GM19099 (cell line): ENCODE measurements around the gene THOC6.

Source experiments
- POLR2A ChIP-seq: IDR thresholded peaks from 3 replicates; pipeline ENCODE4 v1.6.1; 2011; ENCODE audit warnings: low read depth; ENCODE audit not compliant: insufficient read length; ENCODE audit errors: extremely low read depth

Gene THOC6

DNA sequence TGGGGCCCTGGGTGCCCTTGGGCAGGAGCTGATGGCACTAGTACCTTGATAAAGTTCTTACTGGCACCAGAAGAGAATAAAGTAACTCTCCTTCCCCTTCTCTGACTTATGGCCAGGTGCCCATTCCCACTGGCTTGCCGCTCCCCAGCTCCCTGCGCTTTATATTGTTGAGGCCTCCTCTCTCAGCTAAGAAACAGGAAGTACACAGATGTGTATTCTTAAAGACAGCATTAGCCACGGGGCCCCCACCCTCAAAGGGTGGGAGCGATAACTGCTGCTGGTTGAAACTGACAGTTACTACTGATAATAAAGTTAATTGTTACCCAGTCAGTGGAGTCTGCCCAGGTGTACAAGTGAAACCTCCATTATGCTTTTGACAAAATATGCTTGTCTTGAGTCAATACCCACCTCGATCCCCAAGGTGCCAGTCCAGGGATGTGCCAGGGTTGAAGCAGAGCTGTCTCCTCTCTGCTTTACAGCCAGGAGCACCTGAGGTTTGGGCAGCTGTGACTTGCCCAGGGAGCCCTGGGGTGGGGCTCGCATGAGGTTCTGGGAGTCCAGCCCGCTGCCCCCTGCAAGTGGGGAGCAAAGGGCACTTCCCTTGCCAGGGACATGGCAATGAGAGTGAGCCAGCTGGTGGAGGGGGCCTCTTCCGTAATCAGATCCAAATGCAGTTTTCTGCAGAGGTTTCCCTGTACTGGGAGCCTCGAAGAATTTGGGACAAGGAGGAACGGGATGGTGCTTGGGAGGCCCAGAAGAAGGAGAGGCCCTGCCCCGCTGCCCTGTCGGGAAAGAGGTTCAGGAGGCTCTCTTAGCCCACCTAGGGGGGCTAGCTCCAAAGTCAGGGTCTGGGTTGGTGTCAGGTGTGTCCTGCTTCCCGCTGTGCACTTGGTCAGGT is 16.5 kb upstream of the THOC6 start:
- no peak for TF ChIP-seq POLR2A

DNA sequence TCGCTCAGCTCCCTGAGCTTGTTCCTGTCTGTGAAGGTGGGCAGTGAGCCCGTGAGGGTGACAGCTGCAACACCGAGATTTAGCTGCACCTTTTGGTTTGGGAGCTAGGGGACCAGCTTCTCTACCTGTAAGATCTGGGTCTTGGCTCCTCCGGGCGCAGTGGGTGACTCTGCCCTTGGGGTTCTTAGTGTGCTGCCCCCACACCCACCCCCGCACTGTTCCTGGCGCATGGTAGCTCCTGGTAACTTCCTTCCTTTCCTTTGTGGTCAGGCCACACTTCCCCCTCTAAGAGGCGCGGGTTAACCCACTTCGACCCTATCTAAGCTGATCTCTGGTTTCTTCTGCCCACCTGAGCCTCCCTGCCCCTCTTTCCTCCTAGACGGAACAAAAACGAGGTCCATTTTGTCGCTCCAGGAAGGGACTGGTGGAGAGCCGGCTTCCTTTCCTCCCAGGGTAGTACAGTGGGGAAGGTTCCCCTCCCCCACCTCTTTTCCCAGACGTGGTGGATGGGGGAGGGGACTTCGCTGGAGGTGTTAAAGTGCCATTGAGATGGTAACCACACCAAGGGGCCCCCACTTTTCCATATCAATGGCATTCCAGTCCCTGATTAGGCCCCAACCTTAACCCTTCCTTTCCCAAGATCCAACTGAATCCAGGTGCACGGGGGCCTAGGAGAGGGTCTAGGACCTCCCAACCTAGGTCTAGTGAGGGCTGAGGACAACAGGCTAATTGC is 15.7 kb upstream of the THOC6 start:
- TF ChIP-seq POLR2A, result no peak

DNA sequence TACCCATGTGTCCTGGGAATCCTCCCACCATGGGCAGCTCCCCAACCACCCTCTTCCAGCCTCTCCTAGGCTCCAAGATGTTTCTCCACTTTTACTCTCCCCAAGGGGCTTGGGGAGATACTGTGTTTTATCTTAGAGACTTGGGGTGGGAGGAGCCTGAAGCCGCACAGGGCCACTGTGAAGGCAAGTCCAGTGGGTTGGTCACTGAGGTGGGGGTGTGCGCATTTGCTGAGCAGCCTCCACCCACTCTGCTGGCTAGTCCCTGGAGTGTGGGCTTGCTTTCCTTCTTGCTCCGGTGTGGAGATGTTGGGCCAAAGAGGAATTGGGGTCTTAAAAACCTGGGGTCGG is 15.2 kb upstream of the THOC6 start:
- TF ChIP-seq POLR2A, result no peak

DNA sequence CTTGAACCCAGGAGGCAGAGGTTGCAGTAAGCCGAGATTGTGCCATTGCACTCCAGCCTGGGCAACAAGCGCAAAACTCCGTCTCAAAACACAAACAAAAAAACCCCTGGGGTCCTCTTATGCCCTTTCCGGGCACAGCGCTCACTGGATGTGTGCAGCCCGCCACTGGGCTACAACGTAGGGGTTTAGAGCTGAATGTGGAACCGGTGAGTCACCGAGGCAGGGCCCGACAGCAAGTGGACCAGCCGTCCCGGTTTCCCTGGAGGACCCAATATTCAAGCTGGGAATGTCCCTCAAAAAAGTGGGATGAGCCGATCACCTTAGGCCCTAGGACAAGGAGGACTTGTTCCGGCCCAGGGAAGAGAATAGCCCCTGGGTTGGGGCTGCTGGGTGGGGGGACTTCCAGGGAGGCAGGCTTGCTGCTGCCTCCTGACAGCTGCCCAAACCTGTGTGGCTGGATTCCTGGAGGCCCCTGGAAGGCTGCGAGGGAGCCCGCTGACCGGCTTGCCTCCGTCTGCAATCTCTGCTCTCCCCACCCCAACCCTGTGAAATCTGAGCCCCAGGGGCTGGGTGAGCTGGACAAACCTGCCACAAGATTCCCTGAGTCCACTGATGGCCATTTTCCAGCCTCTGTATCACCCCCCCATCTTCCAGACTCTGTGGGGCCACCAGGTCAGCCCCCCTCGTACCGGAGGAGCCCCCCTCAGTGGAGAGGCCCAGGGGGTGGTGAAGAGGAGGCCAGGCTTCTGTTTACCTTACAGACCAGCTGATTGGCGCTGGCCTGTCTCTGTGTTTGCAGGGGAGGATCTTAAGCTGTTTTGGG is 14.1 kb upstream of the THOC6 start:
- no peak for TF ChIP-seq POLR2A

DNA sequence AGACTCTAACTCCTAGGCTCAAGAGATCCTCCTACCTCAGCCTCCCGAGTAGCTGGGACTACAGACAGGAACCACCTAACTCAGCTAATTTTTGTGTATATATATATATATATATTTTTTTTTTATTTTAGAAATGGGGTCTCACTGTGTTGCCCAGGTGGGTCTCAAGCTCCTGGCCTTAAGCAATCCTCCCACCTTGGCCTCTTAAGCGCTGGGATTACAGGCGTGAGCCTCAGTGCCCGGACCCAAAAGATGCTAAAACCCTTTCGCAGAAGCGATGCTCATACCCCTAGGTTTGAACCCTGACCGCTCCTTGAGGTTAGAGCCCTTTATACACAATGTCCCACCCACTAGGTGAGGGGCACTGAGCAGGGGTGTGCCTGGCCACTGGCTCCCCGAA is 13.3 kb upstream of the THOC6 start:
- no peak for TF ChIP-seq POLR2A

DNA sequence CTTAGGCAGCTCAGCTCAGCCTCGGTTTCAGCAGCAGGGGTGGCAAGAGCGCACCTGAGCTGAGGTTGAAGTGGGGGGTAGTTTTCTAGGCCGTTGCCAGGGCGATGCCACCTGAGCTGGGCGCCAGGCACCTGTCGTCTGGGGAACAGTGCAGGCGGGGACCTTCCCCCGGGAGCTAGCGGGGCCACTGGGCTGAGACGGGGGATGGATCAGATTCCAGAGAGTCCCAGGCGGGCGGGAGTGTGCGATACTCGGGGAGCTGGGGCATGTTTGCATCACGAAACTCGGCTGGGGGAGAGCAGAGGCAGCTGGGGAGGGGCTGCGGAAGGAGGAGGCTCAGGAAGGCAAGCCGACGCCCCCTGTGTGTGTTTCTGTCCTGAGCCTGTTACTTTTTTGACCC is 11.6 kb upstream of the THOC6 start:
- TF ChIP-seq POLR2A, result no peak

DNA sequence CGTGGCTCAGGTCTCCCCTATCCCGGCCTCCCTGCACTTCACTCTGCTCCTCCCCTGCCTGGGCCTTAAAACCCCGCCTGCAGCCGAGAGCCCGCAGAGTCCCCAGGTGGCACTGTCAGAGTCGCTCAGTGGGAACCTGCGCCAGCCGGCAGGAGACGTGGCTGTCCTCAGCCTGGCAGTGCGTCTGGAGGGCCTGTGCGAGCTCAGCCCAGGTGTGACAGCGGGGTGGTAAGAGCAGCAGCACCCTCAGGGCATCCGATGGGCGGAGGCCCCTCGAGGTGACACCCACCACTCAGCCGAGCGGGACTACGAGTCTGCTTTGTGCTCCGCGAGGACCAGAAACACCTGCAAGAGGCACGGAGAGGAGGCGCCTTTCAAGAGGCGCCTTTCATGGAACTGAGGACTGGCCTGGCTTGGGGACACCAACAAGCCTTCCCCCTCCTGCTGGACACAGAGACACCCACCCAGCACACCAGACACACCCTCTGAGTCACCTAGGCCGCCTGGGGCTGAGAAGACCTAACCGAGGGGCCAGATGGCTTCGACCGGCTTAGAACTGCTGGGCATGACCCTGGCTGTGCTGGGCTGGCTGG is 10.9 kb upstream of the THOC6 start, which contains the start of gene CLDN9:
CLDN9 (plus strand) TSS at position 96 of the 593 bp plus-strand sequence; CDS start at position 536, 440 bp downstream.
- no peak for TF ChIP-seq POLR2A

DNA sequence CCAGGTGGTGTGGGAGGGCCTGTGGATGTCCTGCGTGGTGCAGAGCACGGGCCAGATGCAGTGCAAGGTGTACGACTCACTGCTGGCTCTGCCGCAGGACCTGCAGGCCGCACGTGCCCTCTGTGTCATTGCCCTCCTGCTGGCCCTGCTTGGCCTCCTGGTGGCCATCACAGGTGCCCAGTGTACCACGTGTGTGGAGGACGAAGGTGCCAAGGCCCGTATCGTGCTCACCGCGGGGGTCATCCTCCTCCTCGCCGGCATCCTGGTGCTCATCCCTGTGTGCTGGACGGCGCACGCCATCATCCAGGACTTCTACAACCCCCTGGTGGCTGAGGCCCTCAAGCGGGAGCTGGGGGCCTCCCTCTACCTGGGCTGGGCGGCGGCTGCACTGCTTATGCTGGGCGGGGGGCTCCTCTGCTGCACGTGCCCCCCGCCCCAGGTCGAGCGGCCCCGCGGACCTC is 10.3 kb upstream of the THOC6 start:
- no peak for TF ChIP-seq POLR2A

DNA sequence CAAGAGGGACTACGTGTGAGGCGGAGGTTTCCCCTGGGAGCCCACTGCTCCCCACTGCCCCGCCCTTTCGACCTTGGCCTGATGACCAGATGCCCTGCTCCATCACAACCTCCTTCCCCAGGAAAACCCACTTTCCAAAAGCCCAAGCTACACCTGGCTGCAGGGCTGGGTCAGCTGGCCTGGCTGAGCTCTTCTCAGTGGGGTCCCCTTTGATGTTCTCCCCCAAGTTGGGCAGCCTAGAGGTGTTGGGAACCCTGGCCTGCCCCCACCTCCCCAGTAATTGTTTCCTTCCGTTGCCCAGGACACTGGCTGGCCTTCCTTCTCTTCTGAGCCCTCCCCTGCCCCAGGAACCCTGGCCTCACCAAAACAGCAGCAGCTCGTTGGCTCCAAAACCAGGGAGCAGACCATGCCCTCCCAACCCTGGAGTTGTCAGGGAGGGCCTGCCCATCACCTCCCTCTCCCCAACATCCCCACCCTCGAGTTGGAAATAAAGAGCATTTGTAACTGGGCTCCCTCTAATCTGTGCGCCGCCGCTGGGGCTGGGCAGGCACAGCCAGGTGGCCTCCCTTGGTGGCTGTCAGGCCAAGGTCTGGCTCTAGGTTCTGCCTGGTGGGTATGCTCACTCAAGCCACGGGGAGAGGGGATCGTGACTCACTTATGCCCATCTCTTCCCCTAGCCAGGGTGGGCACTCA is 9.7 kb upstream of the THOC6 start:
- TF ChIP-seq POLR2A, result no peak

DNA sequence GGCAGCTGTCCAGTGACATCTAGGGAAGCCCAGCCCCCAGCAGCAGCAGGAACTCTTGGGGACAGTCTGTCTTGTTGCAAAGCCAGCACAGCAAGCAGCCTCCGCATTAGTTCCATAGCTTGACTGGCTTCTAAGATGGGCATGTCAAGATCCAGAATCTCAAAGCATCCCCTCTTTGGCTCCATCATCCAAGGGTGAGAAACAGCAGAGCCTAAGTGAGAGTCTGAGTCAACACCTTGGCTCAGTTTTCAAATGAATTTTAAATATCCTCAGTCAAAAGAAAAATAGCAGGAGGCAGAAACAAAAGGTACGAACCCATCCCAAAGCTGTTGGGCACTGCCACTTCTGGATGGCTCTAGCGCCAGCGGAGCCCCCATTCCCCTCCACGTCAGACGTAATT is 8.9 kb upstream of the THOC6 start:
- TF ChIP-seq POLR2A, result no peak

DNA sequence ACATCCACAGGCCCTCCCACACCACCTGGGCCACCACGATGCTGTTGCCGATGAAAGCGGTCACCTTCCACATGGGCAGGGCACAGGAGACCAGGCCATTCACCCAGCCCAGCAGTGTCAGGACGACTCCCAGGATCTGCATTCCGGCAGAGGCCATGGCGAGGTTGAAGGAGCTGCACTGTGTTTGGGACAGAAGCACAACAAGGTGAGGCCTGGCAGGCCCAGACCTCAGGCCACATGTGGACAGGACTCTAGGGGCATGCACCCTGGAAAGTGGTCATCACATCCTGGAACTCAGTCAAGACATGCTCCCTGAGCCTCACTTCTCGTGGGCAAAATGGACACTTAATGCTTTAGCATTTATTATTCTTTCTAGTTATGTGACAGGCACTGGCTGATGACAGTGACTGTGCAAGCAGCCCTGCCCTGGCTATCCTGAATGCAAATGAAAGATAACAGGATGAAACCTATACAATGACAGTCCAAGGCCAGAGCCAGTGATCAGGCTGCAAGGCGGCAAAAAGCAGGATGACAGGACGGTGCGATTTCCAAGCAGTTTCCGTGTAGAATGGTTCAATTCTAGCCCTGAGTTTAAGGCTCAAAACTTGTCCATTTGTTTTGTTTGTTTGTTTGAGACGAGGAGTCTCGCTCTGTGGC is 7.8 kb upstream of the THOC6 start:
- no peak for TF ChIP-seq POLR2A

DNA sequence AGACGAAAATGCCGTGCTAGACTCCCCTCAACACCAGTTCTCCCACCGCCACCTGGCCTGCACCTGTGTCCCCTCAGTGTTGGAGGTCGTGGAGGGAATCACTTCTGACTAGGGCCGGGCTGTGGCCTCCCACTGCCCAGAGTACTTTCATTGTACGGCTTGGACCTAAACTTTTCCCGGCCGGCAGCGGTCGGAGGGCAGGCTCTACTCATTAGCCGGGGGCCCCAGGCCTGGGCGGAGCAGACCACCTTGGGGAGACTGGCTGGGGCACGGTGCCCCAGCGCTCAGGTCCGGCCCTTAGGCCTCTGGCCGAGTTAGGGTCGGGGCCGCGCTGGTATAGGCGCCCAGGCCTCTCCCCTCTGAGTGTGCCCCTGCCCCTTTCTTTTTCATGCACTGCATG is 6.5 kb upstream of the THOC6 start:
- TF ChIP-seq POLR2A, result no peak

DNA sequence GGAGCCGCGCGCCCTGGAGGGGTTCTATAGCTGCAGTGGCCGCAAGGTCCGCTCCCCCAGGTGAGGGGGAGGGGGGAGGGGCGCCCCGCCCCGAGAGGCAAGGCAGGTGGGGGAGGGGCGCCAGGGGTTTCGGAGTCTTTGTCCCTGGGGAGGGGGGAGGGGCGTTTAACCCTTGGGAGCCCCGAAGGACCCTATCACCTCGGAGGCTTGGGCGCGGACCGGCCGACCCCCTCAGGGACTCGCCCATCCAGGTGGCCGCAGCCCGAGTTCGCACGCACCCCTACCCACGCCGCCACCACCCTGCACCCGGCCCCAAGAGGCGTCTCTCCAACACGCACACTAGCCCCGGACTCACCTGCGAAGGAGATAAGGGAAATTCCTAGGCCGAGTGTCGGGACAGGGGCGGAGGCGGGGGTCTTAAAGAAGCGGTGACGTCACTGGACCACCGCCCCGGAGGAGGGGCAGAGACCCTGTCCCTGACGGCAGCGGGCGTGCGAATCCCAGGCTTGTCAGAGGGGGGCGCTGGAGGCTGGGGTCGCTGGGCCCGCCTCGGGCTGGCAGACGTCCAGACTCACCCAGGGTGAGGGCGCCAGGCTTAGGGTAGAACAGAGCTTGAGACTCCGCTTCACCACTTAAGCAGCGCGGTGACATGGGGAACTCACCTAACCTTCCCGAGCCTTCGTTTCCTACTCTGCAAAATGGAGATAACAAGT is 5.9 kb upstream of the THOC6 start, which contains the start of gene CLDN6:
CLDN6 (minus strand) TSS at position 390 of the 713 bp plus-strand sequence. CDS start 2,162 bp downstream, outside the sequence.
- TF ChIP-seq POLR2A, result no peak
